Measurements from ENCODE around the gene LAMA3.

Gene LAMA3, protein sequence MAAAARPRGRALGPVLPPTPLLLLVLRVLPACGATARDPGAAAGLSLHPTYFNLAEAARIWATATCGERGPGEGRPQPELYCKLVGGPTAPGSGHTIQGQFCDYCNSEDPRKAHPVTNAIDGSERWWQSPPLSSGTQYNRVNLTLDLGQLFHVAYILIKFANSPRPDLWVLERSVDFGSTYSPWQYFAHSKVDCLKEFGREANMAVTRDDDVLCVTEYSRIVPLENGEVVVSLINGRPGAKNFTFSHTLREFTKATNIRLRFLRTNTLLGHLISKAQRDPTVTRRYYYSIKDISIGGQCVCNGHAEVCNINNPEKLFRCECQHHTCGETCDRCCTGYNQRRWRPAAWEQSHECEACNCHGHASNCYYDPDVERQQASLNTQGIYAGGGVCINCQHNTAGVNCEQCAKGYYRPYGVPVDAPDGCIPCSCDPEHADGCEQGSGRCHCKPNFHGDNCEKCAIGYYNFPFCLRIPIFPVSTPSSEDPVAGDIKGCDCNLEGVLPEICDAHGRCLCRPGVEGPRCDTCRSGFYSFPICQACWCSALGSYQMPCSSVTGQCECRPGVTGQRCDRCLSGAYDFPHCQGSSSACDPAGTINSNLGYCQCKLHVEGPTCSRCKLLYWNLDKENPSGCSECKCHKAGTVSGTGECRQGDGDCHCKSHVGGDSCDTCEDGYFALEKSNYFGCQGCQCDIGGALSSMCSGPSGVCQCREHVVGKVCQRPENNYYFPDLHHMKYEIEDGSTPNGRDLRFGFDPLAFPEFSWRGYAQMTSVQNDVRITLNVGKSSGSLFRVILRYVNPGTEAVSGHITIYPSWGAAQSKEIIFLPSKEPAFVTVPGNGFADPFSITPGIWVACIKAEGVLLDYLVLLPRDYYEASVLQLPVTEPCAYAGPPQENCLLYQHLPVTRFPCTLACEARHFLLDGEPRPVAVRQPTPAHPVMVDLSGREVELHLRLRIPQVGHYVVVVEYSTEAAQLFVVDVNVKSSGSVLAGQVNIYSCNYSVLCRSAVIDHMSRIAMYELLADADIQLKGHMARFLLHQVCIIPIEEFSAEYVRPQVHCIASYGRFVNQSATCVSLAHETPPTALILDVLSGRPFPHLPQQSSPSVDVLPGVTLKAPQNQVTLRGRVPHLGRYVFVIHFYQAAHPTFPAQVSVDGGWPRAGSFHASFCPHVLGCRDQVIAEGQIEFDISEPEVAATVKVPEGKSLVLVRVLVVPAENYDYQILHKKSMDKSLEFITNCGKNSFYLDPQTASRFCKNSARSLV (N-terminal part only)

DNA sequence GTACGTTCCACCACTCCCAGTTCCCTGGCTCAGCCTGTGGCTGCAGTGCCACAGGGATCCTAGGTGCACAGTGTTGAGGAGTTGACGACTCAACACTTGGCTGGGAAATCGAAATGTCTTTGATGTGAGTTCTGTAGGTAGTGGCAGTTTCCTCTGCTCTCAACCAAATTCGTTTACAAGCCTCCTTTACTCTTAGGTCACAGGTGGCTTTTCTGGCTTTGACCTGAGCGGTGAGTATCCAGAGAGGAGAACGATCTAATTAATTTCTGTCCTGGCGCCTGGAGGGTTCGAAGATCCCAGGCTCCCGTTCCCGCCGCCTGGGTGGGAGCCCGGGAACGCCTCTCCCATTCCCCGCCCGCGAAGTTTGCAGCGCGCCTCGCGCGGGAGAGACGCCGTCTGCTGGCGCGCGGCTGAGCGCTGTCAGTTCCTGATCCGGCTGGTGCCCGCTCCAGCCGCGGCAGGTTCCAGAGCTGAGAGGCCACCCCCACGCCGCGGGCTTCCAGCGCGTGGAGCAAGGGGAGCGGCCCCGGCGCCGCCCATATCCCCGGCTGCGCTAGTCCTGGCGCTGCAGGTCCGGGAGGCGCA is at the start of gene LAMA3:
TSS of gene LAMA3 (plus strand) at position 423 of the 585 bp plus-strand sequence. CDS start 231 bp downstream, outside the sequence.
- DNase-seq = peak; percentile 64

DNA sequence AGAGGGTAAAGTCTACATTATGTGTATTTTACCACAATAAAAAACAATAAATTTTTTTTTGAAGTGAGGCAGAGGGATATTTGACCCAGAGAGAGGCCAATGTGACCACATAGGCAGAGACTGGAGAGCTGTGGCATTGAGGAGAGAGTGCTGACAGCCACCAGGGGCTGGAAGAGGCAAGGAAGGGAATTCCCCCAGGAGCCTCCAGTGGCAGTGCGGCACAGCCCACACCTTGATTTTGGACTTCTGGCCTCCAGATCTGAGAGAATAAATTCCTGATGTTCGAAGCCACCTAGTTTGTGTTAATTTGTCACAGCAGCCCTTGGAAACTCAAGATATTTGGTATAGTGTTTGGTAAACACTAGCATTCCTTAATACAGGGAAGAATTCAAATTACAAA is 49.2 kb upstream of the LAMA3 start:
- DNase-seq = no peak

DNA sequence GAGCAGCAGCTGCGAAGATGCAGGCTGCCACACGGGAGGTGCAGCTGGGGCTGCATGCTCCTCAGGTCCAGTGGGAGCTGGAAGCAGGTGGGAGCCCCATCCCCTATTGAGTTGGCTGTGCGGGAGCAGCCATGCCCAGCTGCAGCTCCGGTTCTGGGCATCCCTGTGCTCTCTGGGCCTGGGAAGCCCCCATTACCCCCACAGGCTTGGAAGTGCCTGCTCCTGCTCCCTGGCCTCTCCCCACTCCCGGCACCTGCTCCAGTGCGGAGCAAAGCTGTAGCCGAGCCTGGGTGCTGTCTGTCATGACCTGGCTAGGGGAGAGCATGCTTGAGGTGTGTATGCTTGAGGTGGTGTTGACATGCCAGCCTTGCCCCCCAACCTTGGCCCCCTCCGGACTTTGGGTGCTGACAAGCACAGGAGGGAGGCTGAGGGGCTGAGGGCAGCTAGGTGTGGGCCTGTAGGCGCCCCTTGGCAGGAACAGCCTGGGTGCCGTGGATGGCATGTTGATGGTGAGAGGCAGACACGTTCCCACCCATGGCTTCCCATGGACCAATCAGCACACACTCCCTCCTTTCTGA is 48.0 kb upstream of the LAMA3 start:
- DNase-seq = no peak

DNA sequence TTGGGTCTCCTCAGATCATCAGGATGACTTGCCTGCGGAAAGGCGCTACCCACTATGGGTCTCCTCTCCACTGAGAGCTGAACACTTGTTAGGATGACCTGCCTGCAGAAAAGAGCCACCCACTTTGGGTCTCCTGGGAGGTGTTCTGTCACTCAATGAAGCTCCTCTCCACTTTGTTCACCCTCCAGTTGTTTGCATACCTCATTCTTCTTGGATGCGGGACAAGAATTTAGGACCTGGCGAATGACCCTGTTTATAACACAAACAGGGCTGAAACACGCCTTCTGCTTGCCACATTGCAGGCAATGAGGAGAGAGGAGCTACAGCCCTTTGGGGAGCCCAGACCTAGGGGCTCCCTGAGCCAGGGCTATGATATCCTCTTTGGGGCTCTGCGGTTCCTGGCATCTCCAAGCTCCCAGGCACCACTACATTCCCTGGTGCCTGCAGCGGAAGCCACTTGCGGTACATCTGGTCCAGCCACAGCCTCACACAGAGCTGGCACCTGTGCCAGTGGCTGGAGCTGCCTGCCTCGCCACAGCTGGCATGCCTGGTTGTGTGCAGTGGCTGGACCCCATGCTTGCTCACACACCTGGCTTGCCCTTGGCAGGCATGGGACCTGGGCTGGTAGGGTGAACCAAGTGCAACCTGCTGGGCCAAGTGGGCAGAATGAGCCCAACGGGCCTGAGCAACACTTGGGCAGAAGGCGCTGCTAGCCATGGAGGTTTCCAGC is 47.2 kb upstream of the LAMA3 start:
- DNase-seq = no peak

DNA sequence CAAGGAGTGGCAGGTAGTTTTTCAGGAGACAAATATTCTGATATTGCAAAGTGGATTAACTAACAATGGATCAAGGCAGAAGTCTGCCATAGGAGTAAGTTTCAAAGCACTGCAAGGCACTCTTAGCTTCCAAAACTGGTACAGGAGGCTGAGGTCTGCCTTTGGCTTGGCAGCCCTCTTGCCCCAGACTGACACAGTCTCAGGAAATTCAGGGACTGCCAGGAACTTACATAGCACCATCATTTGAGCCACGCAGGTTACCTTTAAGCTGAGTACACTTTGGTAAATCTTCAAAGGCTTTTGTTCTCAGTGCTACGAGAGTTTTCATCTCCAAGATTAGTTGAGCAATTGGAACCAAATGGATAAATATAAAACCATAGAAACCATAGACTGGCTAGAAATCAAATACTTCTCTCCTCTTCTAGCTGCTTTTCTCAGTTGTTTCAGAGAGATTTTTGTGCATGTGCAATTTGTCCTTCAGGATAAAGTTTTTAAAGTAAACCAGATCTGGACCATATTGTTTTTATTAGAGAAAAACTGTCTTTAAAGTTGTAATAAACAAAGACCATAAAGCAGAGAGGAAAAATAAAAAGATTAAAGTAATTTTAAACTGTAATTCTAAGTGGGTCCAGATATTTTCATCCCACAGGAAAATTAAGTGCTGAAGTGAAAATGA is 45.3 kb upstream of the LAMA3 start:
- no peak for DNase-seq

GRCh38 chr18:23645568-23646175 is 43.6 kb upstream of the LAMA3 start:
- no peak for DNase-seq

- no peak for DNase-seq
These were observed 43.0 kb upstream of the LAMA3 start for GRCh38 chr18:23646282-23646681.

GRCh38 chr18:23648456-23648855 is 40.8 kb upstream of the LAMA3 start:
- no peak for DNase-seq

- no peak for DNase-seq
These were observed 40.2 kb upstream of the LAMA3 start for GRCh38 chr18:23648940-23649607.

DNA sequence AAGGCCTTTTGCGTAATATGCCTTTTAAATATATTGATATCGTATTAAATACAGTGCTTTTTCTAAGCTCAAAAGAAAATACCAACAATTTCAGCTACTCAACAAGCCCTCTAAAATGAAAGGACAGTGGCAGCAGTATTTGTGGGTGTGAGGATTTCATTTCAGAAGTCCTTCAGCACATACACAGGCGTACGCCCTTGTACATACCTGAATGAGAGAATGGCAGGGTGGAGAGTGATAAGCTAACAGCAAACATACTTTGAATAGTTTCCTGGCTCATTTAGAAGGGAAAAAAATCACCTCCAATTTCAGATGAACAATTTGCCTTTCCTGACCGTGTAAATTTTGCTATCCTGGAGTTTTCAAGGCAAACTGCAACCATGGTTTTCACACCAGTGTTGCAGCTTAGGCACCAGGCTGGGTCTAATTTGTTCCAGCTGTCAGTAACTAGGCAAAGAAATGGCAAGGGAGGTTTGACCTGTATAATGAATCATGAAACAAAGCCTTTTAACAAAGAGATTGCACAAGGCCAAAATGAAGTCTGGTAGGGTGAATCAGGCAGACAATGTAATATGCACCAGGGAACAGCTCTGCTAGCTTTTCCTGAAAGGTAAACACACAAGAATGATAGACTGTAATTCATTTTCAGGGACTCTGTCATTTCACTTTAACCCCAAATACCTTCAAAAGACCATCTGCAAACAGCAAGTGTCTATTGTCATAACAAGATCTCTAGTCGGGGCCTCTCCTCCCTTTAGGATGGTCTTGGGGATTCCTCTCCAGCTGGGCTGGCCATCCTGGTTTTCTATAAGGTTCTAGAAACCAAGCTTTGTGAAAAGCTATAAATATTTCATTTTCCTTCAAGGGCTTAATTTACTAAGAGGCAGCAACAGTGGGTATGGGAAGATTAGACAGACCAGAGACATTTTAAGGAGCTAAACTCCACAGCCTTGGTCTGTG is 38.0 kb upstream of the LAMA3 start:
- no peak for DNase-seq

GRCh38 chr18:23652232-23652631 is 37.0 kb upstream of the LAMA3 start:
- no peak for DNase-seq

- no peak for DNase-seq
These were observed 31.0 kb upstream of the LAMA3 start for GRCh38 chr18:23658285-23658684.

DNA sequence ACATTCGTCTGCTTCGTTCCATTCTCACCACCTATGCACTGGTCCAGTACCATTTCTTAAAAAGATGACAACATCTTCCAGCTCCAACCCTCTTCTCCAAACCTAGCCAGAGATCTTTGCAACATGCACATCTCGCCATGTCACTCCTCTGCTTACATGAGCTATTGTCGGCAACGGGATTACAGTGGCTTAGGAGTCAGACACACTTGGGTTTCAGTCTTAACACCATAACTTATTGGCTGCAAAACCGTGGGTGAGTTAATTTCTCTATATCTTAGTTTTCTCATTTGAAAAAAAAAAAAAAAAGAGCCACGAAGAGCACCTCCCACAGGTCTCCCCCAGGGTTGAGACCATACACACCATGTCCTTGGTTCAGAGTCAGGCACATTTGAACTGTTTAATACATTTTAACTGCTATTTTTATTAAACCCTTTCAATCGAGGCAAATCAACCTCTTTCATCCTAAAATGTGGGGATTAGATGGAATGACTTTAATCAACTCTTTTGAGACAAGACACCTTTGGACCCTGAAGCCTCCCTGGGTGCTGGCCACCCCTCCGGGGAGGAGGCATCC is 27.4 kb upstream of the LAMA3 start:
- DNase-seq = peak; percentile 23

DNA sequence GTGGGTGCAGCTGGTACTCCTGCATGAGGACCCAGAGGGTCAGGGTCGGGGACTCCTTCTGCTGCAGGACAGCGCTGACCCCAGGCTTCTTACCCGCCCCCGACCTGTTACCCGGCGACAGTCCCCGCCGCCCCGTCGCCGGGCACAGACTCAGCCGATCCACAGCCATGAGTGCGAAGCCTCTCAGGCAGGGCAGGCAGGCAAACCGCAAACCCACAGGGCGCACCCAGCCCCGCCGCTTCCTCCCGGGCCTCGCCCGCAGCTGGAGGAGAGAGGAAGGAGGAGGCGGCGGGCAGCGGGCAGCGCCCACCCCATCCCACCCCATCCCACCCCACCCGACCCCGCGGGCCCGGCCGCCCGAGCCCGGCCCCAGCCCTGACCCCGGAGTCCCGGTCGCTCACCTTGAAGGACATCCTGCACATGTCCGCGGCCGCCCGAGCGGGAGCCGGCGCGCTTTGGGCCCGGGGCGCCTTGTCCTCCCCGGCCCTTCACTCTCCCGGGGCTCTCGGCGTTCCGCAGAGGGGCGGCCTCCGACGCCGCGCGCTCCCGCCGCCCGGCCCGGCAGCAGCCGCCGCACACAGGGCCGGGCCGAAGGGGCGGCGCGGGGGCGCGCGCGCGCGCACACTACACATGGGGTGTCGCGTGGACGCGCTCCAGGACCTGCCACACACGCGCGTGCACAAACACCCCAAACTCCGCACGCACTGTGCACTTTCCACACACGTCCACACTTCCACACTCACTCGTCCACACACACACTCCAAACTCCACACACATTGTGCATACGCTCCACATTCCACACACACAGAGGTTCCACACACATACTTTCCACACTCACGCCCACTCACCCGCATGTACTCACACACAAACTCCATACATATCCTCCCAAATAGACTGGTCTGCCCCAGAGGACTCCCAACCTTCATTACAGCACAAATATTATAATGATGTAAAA is 26.7 kb upstream of the LAMA3 start, which contains the start of gene ANKRD29:
TSS of gene ANKRD29 (minus strand) at position 603 of the 955 bp plus-strand sequence. CDS start at position 422, 181 bp downstream.
- DNase-seq = peak; percentile 82

- DNase-seq = peak; percentile 16
These were observed 24.6 kb upstream of the LAMA3 start for GRCh38 chr18:23664674-23665073.

- no peak for DNase-seq
These were observed 22.1 kb upstream of the LAMA3 start for GRCh38 chr18:23667114-23667513.

GRCh38 chr18:23668731-23669130 is 20.5 kb upstream of the LAMA3 start:
- no peak for DNase-seq
